ENCODE measurements around the gene MIGA1.

DNA sequence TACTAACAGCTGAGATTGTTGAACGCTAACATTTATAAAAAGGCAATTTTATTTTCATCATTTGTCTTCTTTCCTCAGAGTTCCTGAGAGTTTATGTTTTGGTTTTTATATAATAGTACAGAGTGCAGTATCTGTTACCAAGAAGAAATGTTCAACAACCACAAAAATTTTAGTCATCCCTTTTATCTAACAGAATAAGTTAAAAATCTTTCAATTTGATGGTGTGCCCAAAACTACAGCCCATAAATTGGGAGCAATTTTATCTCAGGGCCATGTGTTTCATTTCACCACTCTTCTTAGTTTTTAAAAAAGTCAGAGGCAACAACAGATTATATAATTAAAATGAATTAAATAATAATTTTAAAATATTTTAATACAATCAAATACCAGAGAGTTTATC lies 146.1 kb downstream of the MIGA1 start:
- TF ChIP-seq HNRNPUL1 (IDR thresholded peaks at IDR 0.05; ENCODE audit: low read depth, low read length) (no peak), ONECUT2 (CRISPR knock-in tag; IDR thresholded peaks at IDR 0.05) (no peak), NR3C1 (CRISPR knock-in tag; IDR thresholded peaks at IDR 0.05) (no peak), SRF (IDR thresholded peaks at IDR 0.05; ENCODE audit: low read depth, low read length) (no peak), ZNF274 (CRISPR knock-in tag; IDR thresholded peaks at IDR 0.05) (no peak), CREB1 (IDR thresholded peaks at IDR 0.05) (no peak), CREB1 (CRISPR knock-in tag; IDR thresholded peaks at IDR 0.05) (no peak), PTBP1 (IDR thresholded peaks at IDR 0.05; ENCODE audit: low read depth, low read length, poor library complexity, severe bottlenecking) (no peak), HDAC2 (CRISPR knock-in tag; IDR thresholded peaks at IDR 0.05) (no peak), REXO4 (CRISPR knock-in tag; IDR thresholded peaks at IDR 0.05; ENCODE audit: borderline replicate concordance) (no peak), ZNF441 (CRISPR knock-in tag; IDR thresholded peaks at IDR 0.05; ENCODE audit: borderline replicate concordance) (no peak), TGIF2 (CRISPR knock-in tag; IDR thresholded peaks at IDR 0.05) (no peak), HOXA7 (CRISPR knock-in tag; IDR thresholded peaks at IDR 0.05) (no peak)
- TF ChIP-seq, protein P1, sequence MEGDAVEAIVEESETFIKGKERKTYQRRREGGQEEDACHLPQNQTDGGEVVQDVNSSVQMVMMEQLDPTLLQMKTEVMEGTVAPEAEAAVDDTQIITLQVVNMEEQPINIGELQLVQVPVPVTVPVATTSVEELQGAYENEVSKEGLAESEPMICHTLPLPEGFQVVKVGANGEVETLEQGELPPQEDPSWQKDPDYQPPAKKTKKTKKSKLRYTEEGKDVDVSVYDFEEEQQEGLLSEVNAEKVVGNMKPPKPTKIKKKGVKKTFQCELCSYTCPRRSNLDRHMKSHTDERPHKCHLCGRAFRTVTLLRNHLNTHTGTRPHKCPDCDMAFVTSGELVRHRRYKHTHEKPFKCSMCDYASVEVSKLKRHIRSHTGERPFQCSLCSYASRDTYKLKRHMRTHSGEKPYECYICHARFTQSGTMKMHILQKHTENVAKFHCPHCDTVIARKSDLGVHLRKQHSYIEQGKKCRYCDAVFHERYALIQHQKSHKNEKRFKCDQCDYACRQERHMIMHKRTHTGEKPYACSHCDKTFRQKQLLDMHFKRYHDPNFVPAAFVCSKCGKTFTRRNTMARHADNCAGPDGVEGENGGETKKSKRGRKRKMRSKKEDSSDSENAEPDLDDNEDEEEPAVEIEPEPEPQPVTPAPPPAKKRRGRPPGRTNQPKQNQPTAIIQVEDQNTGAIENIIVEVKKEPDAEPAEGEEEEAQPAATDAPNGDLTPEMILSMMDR (CRISPR knock-in tag; IDR thresholded peaks at IDR 0.05), result no peak
- TF ChIP-seq, protein P2, sequence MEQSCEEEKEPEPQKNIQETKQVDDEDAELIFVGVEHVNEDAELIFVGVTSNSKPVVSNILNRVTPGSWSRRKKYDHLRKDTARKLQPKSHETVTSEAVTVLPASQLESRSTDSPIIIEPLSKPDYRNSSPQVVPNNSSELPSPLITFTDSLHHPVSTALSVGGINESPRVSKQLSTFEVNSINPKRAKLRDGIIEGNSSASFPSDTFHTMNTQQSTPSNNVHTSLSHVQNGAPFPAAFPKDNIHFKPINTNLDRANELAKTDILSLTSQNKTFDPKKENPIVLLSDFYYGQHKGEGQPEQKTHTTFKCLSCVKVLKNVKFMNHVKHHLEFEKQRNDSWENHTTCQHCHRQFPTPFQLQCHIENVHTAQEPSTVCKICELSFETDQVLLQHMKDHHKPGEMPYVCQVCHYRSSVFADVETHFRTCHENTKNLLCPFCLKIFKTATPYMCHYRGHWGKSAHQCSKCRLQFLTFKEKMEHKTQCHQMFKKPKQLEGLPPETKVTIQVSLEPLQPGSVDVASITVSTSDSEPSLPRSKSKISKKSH (CRISPR knock-in tag; IDR thresholded peaks at IDR 0.05; ENCODE audit: borderline replicate concordance), result no peak

All from HepG2 (cell line).